ENCODE results near the gene PECR.
A peak's percentile ranks its signal among the peaks of the same experiment; 100 is the strongest.

DNA sequence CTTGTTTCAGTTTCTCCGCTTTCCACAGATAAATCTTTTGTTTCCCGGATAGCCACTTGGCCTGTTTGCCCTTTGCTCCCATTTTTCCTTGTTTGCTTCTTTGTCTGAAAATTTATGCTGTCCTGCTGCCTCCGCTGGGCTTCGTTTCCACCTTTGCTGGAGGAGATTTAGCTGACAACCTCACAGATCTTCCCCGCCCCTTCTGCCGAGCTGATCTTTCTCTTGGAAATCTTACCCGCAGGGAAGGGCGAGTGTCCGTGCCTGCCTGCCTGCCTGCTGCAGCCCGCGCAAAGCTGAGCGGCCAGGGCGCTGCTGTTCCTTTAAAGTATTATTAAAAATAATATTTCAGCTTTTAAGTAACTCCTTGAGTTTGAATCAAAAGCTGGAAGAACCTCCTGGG, 26.2 kb upstream of the PECR start:
- TF ChIP-seq POLR2A (IDR thresholded peaks at IDR 0.05): peak in 1 of 2 donors; percentile 37
- no peak for TF ChIP-seq CTCF (IDR thresholded peaks at IDR 0.05)
